ENCODE measurements around the gene ANKHD1.
"Not testable (repeated sequence)": the region's sequence is repeated elsewhere in the genome, so short reads cannot be mapped to it uniquely, and the experiment has no call there.

ANKHD1 gene

DNA sequence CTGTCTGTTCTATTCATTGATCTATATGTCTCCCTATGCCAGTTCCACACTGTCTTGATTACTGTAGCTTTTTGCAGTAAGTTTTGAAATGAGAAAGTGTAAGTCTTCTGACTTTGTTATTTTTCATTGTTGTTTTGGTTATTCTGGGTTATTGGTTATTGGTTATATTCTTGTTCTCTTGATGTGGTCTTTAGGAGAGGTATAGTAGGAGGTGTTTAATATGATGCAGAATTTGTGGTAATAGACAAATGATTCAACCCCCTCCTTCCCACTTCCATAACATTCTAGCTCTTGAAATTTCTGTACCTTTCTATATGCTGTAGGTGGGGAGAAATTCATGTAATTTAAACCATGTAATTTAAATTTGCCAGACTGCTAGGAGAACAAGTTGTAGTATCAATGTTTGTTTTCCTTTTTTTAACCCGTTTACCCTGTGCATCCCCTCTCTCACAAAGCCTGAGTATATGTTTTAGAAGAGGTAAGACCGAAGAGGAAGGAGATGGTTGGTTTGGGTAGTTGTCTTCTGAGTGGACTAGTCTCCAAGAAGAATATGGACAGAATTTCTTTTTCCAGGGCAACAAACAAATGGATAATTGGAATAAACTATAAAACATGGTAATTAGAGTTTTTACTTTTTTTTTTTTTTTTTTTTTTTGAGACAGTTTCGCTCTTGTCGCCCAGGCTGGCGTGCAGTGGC lies 19.2 kb downstream of the ANKHD1 start:
- no peak for DNase-seq (ENCODE audit: low read depth in 2 of 2)

GRCh38 chr5:140421375-140421774 lies 19.7 kb downstream of the ANKHD1 start:
- not testable (repeated sequence) for DNase-seq (ENCODE audit: low read depth in 2 of 2)

DNA sequence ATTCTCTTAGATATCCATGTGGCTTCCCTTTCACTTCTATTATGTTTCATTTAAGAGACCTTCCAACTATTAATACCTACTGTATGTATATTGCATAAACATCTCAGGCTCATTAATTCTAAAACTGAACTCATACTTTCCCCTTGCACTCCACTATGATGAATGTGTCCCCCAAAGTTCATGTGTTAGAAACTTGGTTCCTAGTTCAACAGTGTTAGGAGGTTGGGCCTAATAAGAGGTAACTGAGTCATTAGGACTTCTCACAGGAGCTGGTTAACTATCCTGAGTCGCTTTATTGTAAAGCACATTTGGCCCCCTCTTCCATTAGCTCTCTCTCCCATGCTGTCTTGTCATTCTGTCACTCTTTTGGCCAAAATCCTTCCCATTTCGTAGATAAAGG lies 22.0 kb downstream of the ANKHD1 start:
- no peak for DNase-seq (ENCODE audit: low read depth in 2 of 2)

DNA sequence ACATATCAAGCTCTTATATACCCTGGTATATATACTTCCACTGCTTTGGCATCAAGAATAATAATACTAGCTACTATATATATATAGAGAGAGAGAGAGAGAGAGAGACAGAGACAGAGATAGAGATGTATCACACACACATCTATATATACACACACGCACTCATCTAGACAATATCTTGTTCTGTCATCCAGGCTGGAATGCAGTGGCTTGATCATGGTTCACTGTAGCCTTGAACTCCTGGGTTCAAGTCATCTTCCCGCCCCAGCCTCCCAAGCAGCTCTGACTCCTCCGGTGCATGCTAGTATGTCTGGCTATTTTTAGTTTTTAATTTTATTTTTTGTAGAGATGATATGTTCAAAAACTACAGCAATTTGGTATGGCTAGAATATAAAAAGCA lies 22.5 kb downstream of the ANKHD1 start:
- DNase-seq (ENCODE audit: low read depth in 2 of 2), result no peak

DNA sequence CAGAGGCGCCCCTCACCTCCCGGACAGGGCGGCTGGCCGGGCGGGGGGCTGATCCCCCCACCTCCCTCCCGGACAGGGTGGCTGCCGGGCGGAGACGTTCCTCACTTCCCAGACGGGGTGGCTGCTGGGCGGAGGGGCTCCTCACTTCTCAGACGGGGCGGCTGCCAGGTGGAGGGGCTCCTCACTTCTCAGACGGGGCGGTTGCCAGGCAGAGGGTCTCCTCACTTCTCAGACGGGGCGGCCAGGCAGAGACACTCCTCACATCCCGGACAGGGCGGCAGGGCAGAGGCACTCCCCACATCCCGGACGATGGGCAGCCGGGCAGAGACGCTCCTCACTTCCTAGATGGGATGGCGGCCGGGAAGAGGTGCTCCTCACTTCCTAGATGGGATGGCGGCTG lies 26.1 kb downstream of the ANKHD1 start:
- DNase-seq (ENCODE audit: low read depth in 2 of 2), result not testable (repeated sequence)

DNA sequence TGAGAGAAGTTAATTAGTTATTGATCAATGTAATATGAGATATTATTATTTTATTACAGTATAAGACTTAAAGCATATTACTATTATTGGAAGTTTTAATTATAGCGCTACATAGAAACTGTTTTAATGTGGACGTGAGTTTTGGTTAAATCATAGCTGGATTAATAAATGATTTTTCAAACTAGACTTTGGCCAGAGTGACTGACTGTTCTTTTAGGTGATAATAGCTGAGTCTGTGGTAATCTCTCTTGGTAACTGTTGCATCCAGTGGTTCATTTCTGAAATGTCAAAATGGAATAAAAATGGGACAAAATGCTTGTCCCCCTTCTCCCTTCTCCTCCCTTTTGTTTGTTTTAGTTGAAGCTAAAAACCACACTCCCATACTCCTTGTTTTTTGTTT lies 28.1 kb downstream of the ANKHD1 start:
- DNase-seq (ENCODE audit: low read depth in 2 of 2), result no peak

GRCh38 chr5:140432212-140432611 lies 30.6 kb downstream of the ANKHD1 start:
- DNase-seq (ENCODE audit: low read depth in 2 of 2), result no peak

DNA sequence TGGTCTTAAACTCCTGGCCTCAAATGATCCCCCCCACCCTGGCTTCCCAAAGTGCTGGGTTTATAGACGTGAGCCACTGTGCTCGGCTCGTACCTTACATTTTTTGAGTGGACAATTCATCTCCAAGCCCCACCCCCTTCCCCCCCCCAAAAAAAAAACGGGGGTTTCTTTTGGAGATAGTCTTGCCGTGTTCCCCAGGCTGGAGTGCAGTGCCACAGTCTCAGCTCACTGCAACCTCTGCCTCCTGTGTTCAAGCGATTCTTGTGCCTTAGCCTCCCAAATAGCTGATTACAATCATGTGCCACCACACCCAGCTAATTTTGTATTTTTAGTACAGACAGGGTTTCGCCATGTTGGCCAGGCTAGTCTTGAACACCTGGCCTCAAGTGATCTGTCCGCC lies 31.3 kb downstream of the ANKHD1 start:
- DNase-seq (ENCODE audit: low read depth in 2 of 2), result no peak

DNA sequence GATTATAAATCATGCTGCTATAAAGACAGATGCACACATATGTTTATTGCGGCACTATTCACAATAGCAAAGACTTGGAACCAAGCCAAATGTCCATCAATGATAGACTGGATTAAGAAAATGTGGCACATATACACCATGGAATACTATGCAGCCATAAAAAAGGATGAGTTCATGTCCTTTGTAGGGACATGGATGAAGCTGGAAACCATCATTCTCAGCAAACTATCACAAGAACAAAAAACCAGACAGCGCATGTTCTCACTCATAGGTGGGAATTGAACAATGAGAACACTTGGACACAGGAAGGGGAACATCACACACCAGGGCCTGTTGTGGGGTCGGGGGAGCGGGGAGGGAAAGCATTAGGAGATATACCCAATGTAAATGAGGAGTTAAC lies 55.7 kb downstream of the ANKHD1 start:
- DNase-seq (ENCODE audit: low read depth in 2 of 2), result not testable (repeated sequence)

DNA sequence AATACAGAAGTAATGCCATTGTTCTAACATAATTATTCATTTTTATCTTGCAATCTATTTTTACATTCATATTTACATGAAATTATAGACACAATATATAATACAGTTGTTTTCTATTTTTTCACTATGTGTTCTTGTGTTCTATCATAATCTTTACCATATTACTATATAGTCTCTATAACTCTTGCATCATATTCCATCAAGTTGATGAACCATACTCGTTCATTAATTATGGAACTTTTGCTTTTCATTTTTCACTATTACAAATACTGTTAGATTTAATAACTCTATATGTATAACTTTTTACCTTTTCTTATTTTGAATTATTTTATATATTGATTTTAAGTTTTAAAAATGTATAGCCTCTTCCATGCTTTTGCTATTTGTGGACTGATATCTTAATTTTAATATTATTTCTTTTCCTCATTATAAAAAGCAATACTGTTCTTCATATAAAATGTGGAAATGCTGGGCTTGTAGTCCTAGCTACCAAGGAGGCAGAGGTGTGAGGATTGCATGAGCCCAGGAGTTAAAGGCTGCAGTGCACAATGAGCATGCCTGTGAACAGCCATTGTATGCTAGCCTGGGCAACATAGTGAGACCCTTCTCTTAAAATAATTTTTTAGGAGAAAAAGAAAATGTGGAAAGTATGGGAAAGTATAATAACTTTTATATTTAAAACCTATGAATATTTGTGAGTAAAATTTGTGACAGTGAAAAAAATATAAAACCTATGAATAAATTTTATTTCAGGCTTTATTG lies 65.5 kb downstream of the ANKHD1 start:
- no peak for DNase-seq (ENCODE audit: low read depth in 2 of 2)

GRCh38 chr5:140468188-140468587 lies 66.6 kb downstream of the ANKHD1 start:
- no peak for DNase-seq (ENCODE audit: low read depth in 2 of 2)

DNA sequence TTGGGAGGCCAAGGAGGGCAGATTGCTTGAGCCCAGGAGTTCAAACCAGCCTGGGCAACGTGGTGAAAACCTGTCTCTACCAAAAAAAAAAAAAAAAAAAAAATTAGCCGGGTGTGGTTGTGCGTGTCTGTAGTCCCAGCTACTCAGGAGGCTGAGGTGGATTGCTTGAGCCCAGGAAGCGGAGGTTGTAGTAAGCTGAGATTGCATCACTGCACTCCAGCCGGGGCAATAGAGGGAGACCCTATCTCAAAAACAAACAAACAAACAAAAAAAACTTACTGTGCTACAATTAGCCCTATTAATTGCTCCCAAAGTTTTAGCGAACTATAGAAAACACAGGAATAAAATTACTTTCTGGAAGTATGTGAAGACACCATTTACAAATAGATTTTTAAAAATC lies 67.6 kb downstream of the ANKHD1 start:
- DNase-seq (ENCODE audit: low read depth in 2 of 2), result no peak

- no peak for DNase-seq (ENCODE audit: low read depth in 2 of 2)
Observed at GRCh38 chr5:140480310-140481014, 78.8 kb downstream of the ANKHD1 start.

- no peak for DNase-seq (ENCODE audit: low read depth in 2 of 2)
Observed at GRCh38 chr5:140481758-140482157, 80.1 kb downstream of the ANKHD1 start.

DNA sequence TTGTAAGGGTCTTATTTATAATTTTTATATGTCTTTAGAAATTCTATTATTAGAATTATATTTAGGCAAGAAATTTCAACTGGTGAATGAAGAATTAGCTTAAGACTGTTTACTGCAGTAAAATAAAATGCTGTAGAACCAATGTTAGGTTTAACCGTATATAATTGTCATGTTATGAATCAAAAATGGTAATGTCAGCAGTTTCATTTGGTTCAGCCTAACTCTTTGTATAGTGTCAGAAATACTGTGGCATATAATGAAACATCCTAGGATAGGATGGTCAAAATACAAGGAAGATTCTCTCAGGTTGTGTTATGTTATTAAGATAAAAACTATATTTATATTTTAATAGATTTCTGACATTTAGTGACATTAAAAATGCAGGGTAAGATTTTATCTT lies 81.4 kb downstream of the ANKHD1 start:
- DNase-seq (ENCODE audit: low read depth in 2 of 2), result no peak

GRCh38 chr5:140488141-140488540 lies 86.5 kb downstream of the ANKHD1 start:
- not testable (repeated sequence) for DNase-seq (ENCODE audit: low read depth in 2 of 2)

- DNase-seq (ENCODE audit: low read depth in 2 of 2), result no peak
Observed at GRCh38 chr5:140488914-140489313, 87.3 kb downstream of the ANKHD1 start.

DNA sequence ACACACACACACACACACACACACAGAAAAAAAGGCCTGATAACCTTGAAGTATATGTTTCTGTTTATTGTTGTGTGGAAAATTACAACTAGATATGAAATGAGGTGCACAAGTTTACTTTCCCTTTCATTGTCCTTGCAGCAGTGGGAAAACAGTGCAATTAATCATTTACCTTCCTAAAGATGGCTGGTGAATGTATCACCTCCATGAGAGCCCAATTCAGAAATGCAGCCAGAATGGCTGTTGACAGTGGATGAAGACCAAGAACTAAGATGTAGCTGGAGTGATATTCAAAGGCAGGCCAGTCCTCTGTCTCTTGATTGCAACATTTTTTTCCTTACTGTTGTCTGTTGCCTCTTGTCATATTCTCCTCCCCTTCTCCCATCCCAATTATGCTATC lies 96.3 kb downstream of the ANKHD1 start:
- DNase-seq (ENCODE audit: low read depth in 2 of 2), result no peak

- no peak for DNase-seq (ENCODE audit: low read depth in 2 of 2)
Observed at GRCh38 chr5:140498591-140498990, 97.0 kb downstream of the ANKHD1 start.

DNA sequence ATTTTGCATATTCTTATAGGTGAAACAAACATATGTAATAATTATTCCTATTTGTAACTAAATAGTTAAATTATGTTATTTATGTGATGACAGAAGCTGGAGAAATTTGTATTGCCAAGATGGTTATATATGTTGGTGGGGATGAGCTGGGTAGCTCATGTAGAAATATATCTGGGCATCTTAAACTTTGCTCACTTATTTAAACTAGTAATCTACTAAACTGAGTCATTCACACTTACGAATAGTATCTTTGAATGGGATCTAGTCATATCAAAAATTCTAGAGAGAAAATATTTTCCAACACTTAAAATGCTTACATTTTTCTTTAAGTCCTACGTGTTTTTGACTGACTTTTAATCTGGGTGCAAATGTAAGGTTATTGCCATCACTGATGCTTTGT lies 101.2 kb downstream of the ANKHD1 start:
- DNase-seq (ENCODE audit: low read depth in 2 of 2), result no peak

DNA sequence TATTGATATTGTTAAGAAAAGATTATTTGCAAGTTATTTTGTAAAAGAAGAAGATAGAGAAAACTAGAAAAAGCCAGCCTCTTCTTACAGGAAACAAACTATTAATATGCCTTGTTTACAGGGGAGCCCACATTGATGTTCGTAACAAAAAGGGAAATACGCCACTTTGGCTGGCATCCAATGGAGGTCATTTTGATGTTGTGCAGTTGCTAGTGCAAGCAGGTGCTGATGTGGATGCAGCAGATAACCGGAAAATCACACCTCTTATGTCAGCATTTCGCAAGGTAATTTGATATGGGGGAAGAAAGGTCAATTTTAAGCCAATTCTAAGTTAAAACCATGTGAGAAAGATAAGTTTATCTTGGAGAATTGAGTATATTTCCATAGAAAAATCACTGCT lies 108.3 kb downstream of the ANKHD1 start:
- no peak for DNase-seq (ENCODE audit: low read depth in 2 of 2)

DNA sequence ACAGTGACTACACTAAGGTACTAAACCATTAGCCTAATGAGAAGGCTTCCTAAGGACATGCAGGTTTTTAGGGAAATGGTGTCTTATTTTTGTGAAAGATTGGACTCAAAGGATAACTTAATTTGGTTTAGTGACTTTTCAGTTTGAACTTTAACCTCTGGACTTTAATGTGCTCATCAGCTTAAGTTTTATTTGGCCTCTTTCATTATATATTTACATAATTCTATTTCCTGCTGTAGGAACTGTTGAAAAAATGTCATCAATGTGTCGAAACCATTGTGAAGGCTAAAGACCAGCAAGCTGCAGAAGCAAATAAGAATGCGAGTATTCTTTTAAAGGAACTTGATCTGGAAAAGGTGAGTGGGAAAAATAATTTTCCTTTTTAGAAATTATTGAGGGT lies 111.5 kb downstream of the ANKHD1 start:
- DNase-seq (ENCODE audit: low read depth in 2 of 2), result no peak

DNA sequence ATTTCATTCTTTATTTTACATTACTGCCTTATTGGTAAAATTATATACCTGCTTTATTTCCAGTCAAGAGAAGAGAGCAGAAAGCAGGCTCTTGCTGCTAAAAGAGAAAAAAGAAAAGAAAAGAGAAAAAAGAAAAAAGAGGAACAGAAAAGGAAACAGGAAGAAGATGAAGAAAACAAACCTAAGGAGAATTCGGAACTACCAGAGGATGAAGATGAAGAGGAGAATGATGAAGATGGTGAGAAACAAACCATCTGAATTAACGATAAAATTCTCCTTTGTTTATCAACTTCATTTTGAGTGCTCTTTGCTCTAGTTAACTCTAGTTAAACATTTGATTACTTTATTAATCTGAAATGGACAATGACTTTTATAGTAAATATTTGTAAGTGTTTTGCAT lies 122.4 kb downstream of the ANKHD1 start:
- DNase-seq (ENCODE audit: low read depth in 2 of 2), result no peak

Measured in stimulated activated CD4-positive, alpha-beta T cell treated with anti-CD3 and anti-CD28 coated beads, Interleukin-4, amount 100 ng/mL, for 48 hours (primary cell).